ENCODE data around the gene OR6F1. TPM values are rescaled to one million over a fixed set of nuclear protein-coding genes. Genes with fewer than 3 reads are reported as not detected.
"Not testable (repeated sequence)": the region's sequence is repeated elsewhere in the genome, so short reads cannot be mapped to it uniquely, and the experiment has no call there.

Gene OR6F1
- total RNA-seq (ENCODE audit: low replicate concordance): not detected in 2 replicates
- long read RNA-seq: 0 reads

- Mint-ChIP-seq H3K27ac (no peak within 1 kb of the TSS), H3K27me3 (no peaks in the 10 kb centered on the region), H3K36me3 (no peaks in the 10 kb centered on the region), H3K4me3 (no peak within 1 kb of the TSS), H3K9me3 (no peaks in the 10 kb centered on the region), H3K4me1 (ENCODE audit: unreplicated experiment) (no peaks in the 10 kb centered on the region)
- no peak for TF ChIP-seq CTCF (conservative IDR thresholded peaks at IDR 0.05)
- DNase-seq (ENCODE audit: extremely low spot score, unreplicated experiment): no peak
Observed at GRCh38 chr1:247716546-247716945, at the start of gene OR6F1. TSS of gene OR6F1 (minus strand) at chr1:247716646. CDS start at chr1:247712755, 3,891 bp downstream.

DNA sequence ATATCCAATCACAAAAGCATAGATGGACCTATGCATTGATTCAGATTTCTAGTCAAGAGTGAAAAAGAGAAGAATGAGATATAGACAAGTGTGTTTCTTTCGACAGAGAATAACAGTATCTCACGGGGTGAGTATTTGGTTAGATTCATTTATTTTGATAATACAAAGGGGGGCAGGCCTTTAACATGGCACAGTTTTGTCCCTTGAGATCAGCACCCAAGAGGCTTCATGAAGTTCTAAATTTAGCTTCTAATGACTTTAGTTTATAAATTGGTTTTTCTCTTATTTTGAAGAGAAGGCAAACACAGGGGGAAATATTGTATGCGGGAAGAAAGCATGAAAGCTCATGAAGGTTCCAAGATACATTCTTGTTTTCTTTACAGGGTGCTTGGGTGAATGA is 44.0 kb upstream of the OR6F1 start, which contains the start of gene OR1C1:
Gene OR1C1 (minus strand): TSS at position 101 of the 400 bp plus-strand sequence. CDS start 2,150 bp downstream, outside the sequence.
- H3K27ac Mint-ChIP-seq: no peak within 1 kb of the TSS
- TF ChIP-seq CTCF (conservative IDR thresholded peaks at IDR 0.05): no peak

GRCh38 chr1:247754311-247754710 is 37.9 kb upstream of the OR6F1 start:
- H3K36me3 Mint-ChIP-seq; H3K9me3 Mint-ChIP-seq; H3K4me1 Mint-ChIP-seq (ENCODE audit: unreplicated experiment); DNase-seq (ENCODE audit: extremely low spot score, unreplicated experiment); H3K27ac Mint-ChIP-seq; H3K4me3 Mint-ChIP-seq; H3K27me3 Mint-ChIP-seq: not testable (repeated sequence)

More for the DNA sequence above, 44.0 kb upstream of the OR6F1 start, which contains the start of gene OR1C1:
- Mint-ChIP-seq H3K9me3 (peaks cover 4% of the 10 kb centered on the region), H3K36me3 (no peaks in the 10 kb centered on the region), H3K4me3 (no peak within 1 kb of the TSS), H3K27me3 (no peaks in the 10 kb centered on the region), H3K4me1 (ENCODE audit: unreplicated experiment) (no peaks in the 10 kb centered on the region)
- no peak for DNase-seq (ENCODE audit: extremely low spot score, unreplicated experiment)

DNA sequence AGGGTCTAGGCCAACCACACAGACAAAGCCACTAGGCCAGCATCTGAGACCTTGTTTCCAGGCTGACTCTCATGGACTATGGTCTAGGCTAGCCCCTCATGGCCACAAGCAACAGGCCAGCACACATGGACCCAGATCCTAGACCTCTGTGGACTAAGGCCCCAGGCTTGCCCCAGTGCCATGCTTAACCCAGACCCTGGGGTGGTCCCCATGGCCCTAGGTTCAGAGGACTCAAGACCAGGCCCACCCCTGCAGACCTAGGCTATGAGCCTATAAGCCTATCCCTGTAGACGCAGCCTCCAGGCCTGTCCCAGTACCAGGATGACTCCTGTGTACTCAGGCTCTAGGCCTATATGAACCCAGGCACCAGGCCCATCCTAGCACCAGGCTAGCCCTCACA is 33.4 kb upstream of the OR6F1 start:
- no peak overlapping the region for H3K27ac Mint-ChIP-seq
- H3K36me3 Mint-ChIP-seq: no peaks in the 10 kb centered on the region
- H3K27me3 Mint-ChIP-seq: no peaks in the 10 kb centered on the region
- no peak for DNase-seq (ENCODE audit: extremely low spot score, unreplicated experiment)
- no peak overlapping the region for H3K4me3 Mint-ChIP-seq
- no peaks in the 10 kb centered on the region for H3K9me3 Mint-ChIP-seq
- H3K4me1 Mint-ChIP-seq (ENCODE audit: unreplicated experiment): no peaks in the 10 kb centered on the region
- no peak for TF ChIP-seq CTCF (conservative IDR thresholded peaks at IDR 0.05)

- Mint-ChIP-seq H3K36me3 (no peaks in the 10 kb centered on the region), H3K9me3 (no peaks in the 10 kb centered on the region), H3K4me1 (ENCODE audit: unreplicated experiment) (no peaks in the 10 kb centered on the region), H3K4me3 (no peak within 1 kb of the TSS), H3K27me3 (no peaks in the 10 kb centered on the region), H3K27ac (no peak within 1 kb of the TSS)
- no peak for DNase-seq (ENCODE audit: extremely low spot score, unreplicated experiment)
- no peak for TF ChIP-seq CTCF (conservative IDR thresholded peaks at IDR 0.05)
Observed at GRCh38 chr1:247748041-247748440, 31.6 kb upstream of the OR6F1 start, which contains the start of gene OR14A2. TSS of gene OR14A2 (minus strand) at chr1:247748141.

DNA sequence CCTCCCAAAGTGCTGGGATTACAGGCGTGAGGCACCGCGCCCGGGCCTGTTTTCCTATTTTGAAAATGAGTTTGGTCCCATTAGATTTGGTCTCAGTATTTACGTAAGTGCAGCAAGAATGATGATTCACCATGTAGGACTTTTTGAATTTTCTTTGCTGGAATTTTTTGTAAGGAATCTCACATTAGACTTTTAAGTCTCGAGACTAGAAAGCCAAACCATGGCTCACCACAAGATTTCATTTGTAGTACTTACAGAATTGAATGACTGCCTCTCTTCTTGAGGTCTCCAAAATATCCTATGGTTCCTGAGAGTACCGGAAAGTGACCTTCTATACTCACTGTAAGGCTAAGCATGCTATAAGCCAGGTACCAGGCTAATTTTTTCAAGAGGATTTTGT is 31.2 kb upstream of the OR6F1 start:
- no peaks in the 10 kb centered on the region for H3K4me1 Mint-ChIP-seq (ENCODE audit: unreplicated experiment)
- no peak for DNase-seq (ENCODE audit: extremely low spot score, unreplicated experiment)
- no peaks in the 10 kb centered on the region for H3K36me3 Mint-ChIP-seq
- no peaks in the 10 kb centered on the region for H3K9me3 Mint-ChIP-seq
- no peak for TF ChIP-seq CTCF (conservative IDR thresholded peaks at IDR 0.05)
- H3K27me3 Mint-ChIP-seq: no peaks in the 10 kb centered on the region
- H3K4me3 Mint-ChIP-seq: no peak overlapping the region
- H3K27ac Mint-ChIP-seq: no peak overlapping the region
